Left ventricle myocardium inferior (tissue), 1 donor: ENCODE results near the gene CFAP61. TPM values are rescaled to one million over a fixed set of nuclear protein-coding genes. Genes with fewer than 3 reads are reported as not detected.

Experiments
- DNase-seq: peaks from one replicate; pipeline ENCODE4 v3.0.0-alpha.2; 2020
- H3K27ac ChIP-seq: fragments of 200-600 bp; replicated peaks from 2 replicates; pipeline ENCODE4 v1.8.0; 2021
- H3K27me3 ChIP-seq: fragments of 200-600 bp; 2 replicates; pipeline ENCODE4 v1.8.0; 2021; ENCODE audit warnings: low read depth
- H3K36me3 ChIP-seq: fragments of 200-600 bp; 2 replicates; pipeline ENCODE4 v1.8.0; 2021
- H3K4me1 ChIP-seq: fragments of 200-600 bp; 2 replicates; pipeline ENCODE4 v1.8.0; 2021
- H3K4me3 ChIP-seq: fragments of 200-600 bp; 2 replicates; pipeline ENCODE4 v1.8.0; 2021; ENCODE audit warnings: mild to moderate bottlenecking, moderate library complexity
- H3K9me3 ChIP-seq: fragments of 200-600 bp; replicated peaks from 2 replicates; pipeline ENCODE4 v1.8.0; 2021
- CTCF ChIP-seq: fragments of 200-600 bp; IDR thresholded peaks from 2 replicates; pipeline ENCODE4 v1.8.0; 2021; ENCODE audit warnings: antibody characterized with exemption, mild to moderate bottlenecking, borderline replicate concordance
- intact Hi-C: fragments of 100-400 bp; cut with micrococcal nuclease; formaldehyde crosslinking; loops from one replicate; pipeline ENCODE4 v1.11.0; 2022
- total RNA-seq: library from RNA; stranded (reverse); fragmentation: NEBNext Ultra II Directional; extraction: Animal tissue kit (Norgen Biotek cat#: 25700); gene quantifications from one replicate; pipeline ENCODE4 v1.2.1, GENCODE V29; 2021
- donor health status: DM: no; HTN: yes; CAD: no; lungs with severe emphysema.

CFAP61 gene
- total RNA-seq, 1 donor from 2014 or later, result 54.8 TPM

- Histone ChIP-seq H3K36me3 (peaks cover 92% of the 10 kb centered on the region), H3K27me3 (no peaks in the 10 kb centered on the region), H3K27ac (no peak overlapping the region), H3K4me1 (peaks cover 13% of the 10 kb centered on the region), H3K9me3 (no peaks in the 10 kb centered on the region), H3K4me3 (no peak overlapping the region)
- no peak for DNase-seq
- no peak for TF ChIP-seq CTCF
- intact Hi-C loops, result no loop called here
Observed at GRCh38 chr20:20038586-20038985, 13.7 kb upstream of the CFAP61 start.

GRCh38 chr20:20039752-20040387, 12.5 kb upstream of the CFAP61 start:
- Histone ChIP-seq H3K4me1 (peaks cover 13% of the 10 kb centered on the region), H3K27ac (no peak overlapping the region), H3K4me3 (no peak overlapping the region), H3K9me3 (no peaks in the 10 kb centered on the region), H3K36me3 (peaks cover 100% of the 10 kb centered on the region), H3K27me3 (no peaks in the 10 kb centered on the region)
- TF ChIP-seq CTCF, result no peak
- intact Hi-C loops, result no loop called here
- DNase-seq, result no peak

- intact Hi-C loops, result no loop called here
- Histone ChIP-seq H3K9me3 (no peaks in the 10 kb centered on the region), H3K4me3 (peak overlapping the region; percentile 97), H3K4me1 (peaks cover 28% of the 10 kb centered on the region), H3K27ac (peak overlapping the region; percentile 87), H3K27me3 (no peaks in the 10 kb centered on the region), H3K36me3 (peaks cover 38% of the 10 kb centered on the region)
- no peak for DNase-seq
- no peak for TF ChIP-seq CTCF
Observed at GRCh38 chr20:20051767-20052073, 612 bp upstream of the CFAP61 start.

GRCh38 chr20:20060234-20060998, 8.1 kb downstream of the CFAP61 start:
- Histone ChIP-seq H3K27me3 (peaks cover 3% of the 10 kb centered on the region), H3K9me3 (no peaks in the 10 kb centered on the region), H3K4me3 (no peak overlapping the region), H3K27ac (no peak overlapping the region), H3K36me3 (no peaks in the 10 kb centered on the region), H3K4me1 (no peaks in the 10 kb centered on the region)
- intact Hi-C loops, result no loop called here
- TF ChIP-seq CTCF, result no peak
- no peak for DNase-seq

GRCh38 chr20:20063941-20064702, 11.8 kb downstream of the CFAP61 start:
- no peak for DNase-seq
- H3K9me3 ChIP-seq, result no peaks in the 10 kb centered on the region
- intact Hi-C loops, result no loop called here
- no peak overlapping the region for H3K4me3 ChIP-seq
- H3K4me1 ChIP-seq, result no peaks in the 10 kb centered on the region
- no peak for TF ChIP-seq CTCF
- H3K36me3 ChIP-seq, result no peaks in the 10 kb centered on the region
- H3K27ac ChIP-seq, result no peak overlapping the region
- no peaks in the 10 kb centered on the region for H3K27me3 ChIP-seq
